SK-N-SH (cell line): ENCODE results near the gene DNAH3.
"Not testable (repeated sequence)": the region's sequence is repeated elsewhere in the genome, so short reads cannot be mapped to it uniquely, and the experiment has no call there.

ENCODE experiments used
- ELF1 ChIP-seq: IDR thresholded peaks from 2 replicates; pipeline ENCODE4 v1.4.0; 2012
- EZH2phosphoT487 ChIP-seq: fragments of 200-600 bp; sonication (generic); IDR thresholded peaks from 2 replicates; pipeline ENCODE4 v1.6.1; 2017; ENCODE audit warnings: low read depth, mixed run types, mild to moderate bottlenecking, antibody characterized with exemption, moderate library complexity, borderline replicate concordance
- SIN3A ChIP-seq: IDR thresholded peaks from 2 replicates; pipeline ENCODE4 v1.6.1; 2012; ENCODE audit warnings: low read depth, mild to moderate bottlenecking, low read length, moderate library complexity, borderline replicate concordance

DNA sequence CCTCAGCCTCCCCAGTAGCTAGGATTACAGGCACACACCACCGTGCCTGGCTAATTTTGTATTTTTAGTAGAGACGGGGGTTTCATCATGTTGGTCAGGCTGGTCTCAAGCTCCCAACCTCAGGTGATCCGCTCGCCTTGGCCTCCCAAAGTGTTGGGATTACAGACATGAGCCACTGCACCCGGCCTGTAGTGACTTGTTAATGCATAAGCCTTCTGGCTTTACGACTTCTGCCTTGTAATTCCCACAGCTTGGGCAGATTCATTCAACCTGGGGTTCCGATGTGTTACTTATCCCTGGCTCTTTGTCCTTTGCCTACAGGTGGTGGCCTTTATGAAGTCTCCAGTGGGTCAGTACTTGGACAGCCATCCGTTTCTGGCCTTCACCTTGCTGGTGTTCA is 19.5 kb upstream of the DNAH3 start:
- not testable (repeated sequence) for TF ChIP-seq EZH2phosphoT487, SIN3A, ELF1
